Smooth muscle cell (in vitro differentiated cells): ENCODE data around the gene USH2A. TPM values are rescaled to one million over a fixed set of nuclear protein-coding genes. Genes with fewer than 3 reads are reported as not detected.
A peak's percentile ranks its signal among the peaks of the same experiment; 100 is the strongest.

Source experiments
- DNase-seq: peaks from one replicate; lab custom pipeline; 2025; ENCODE audit not compliant: unreplicated experiment; lab: John Stamatoyannopoulos, UW
- H2AFZ ChIP-seq: fragments of 200-600 bp; sonication (generic); 2 replicates; pipeline ENCODE4 v1.6.0; 2016; ENCODE audit warnings: antibody characterized with exemption, low read depth, mild to moderate bottlenecking
- H3F3A ChIP-seq: fragments of 200-600 bp; sonication (generic); 2 replicates; pipeline ENCODE4 v1.6.0; 2017; ENCODE audit warnings: antibody characterized with exemption, low read depth
- H3K27ac ChIP-seq: fragments of 200-600 bp; sonication (generic); 2 replicates; pipeline ENCODE4 v1.5.1; 2016; ENCODE audit warnings: low read depth, mild to moderate bottlenecking
- H3K27me3 ChIP-seq: fragments of 200-600 bp; sonication (generic); 2 replicates; pipeline ENCODE4 v1.6.1; 2016; ENCODE audit warnings: low read depth, mild to moderate bottlenecking
- H3K36me3 ChIP-seq: fragments of 200-600 bp; sonication (generic); 2 replicates; pipeline ENCODE4 v1.5.1; 2016; ENCODE audit warnings: low read depth
- H3K4me1 ChIP-seq: fragments of 200-600 bp; sonication (generic); 2 replicates; pipeline ENCODE4 v1.5.1; 2016; ENCODE audit warnings: low read depth
- H3K4me2 ChIP-seq: fragments of 200-600 bp; sonication (generic); 2 replicates; pipeline ENCODE4 v1.6.0; 2016; ENCODE audit warnings: mild to moderate bottlenecking
- H3K4me3 ChIP-seq: fragments of 200-600 bp; sonication (generic); 2 replicates; pipeline ENCODE4 v1.5.1; 2016; ENCODE audit warnings: mild to moderate bottlenecking
- H3K79me2 ChIP-seq: fragments of 200-600 bp; sonication (generic); 2 replicates; pipeline ENCODE4 v1.6.0; 2016; ENCODE audit warnings: low read depth, mild to moderate bottlenecking
- H3K9ac ChIP-seq: fragments of 200-600 bp; sonication (generic); 2 replicates; pipeline ENCODE4 v1.6.0; 2016; ENCODE audit warnings: low read depth
- H3K9me3 ChIP-seq: fragments of 200-600 bp; sonication (generic); replicated peaks from 2 replicates; pipeline ENCODE4 v1.5.1; 2016; ENCODE audit warnings: low read depth
- H4K20me1 ChIP-seq: fragments of 200-600 bp; sonication (generic); 2 replicates; pipeline ENCODE4 v1.6.0; 2016; ENCODE audit warnings: low read depth
- CTCF ChIP-seq: fragments of 200-600 bp; sonication (generic); IDR thresholded peaks from 2 replicates; pipeline ENCODE4 v1.5.1; 2017; ENCODE audit warnings: borderline replicate concordance, mild to moderate bottlenecking, antibody characterized with exemption; ENCODE audit not compliant: insufficient read depth, poor library complexity, severe bottlenecking
- WGBS: methylation state at CpG from one replicate; pipeline ENCODE4 v1.1.7; 2016; ENCODE audit warnings: low lambda C conversion rate; 5-methylcytosine and 5-hydroxymethylcytosine counted together
- polyA plus RNA-seq: library from polyadenylated mRNA; unstranded; fragments of >200 nt; fragmentation: Nextera tagmentation; extraction: Ambion mirVana; gene quantifications from 2 replicates; pipeline ENCODE4 v1.2.1, GENCODE V29; 2016
- total RNA-seq: library from RNA; depleted of rRNA; stranded (reverse); fragments of >200 nt; gene quantifications from 2 replicates; pipeline ENCODE4 v1.2.3, GENCODE V29; 2014

Gene USH2A
- total and polyA plus RNA-seq, 2 experiments from 2014 or later: under 0.01 TPM; not detected in 1

- no peak overlapping the region for H3K4me3 ChIP-seq
- no peak overlapping the region for H3K4me2 ChIP-seq
- H2AFZ ChIP-seq: no peak overlapping the region
- H3K27me3 ChIP-seq: no peaks in the 10 kb centered on the region
- no peak overlapping the region for H3K9ac ChIP-seq
- WGBS: 93% methylated on average over 7 of the region's 7 CpGs
- no peak for DNase-seq
- H3K9me3 ChIP-seq: no peaks in the 10 kb centered on the region
- H3K27ac ChIP-seq: no peak overlapping the region
- no peaks in the 10 kb centered on the region for H3K79me2 ChIP-seq
- no peak for TF ChIP-seq CTCF
- H3K36me3 ChIP-seq: no peaks in the 10 kb centered on the region
- H3F3A ChIP-seq: no peaks in the 10 kb centered on the region
- no peaks in the 10 kb centered on the region for H4K20me1 ChIP-seq
- no peaks in the 10 kb centered on the region for H3K4me1 ChIP-seq
Observed at GRCh38 chr1:215779729-215780128, 643.5 kb downstream of the USH2A start.

GRCh38 chr1:215777370-215777925 lies 645.8 kb downstream of the USH2A start:
- Histone ChIP-seq H3K27ac (no peak overlapping the region), H3K36me3 (no peaks in the 10 kb centered on the region), H2AFZ (no peak overlapping the region), H3K4me3 (no peak overlapping the region), H3K4me2 (peak overlapping the region; percentile 36), H4K20me1 (no peaks in the 10 kb centered on the region), H3K4me1 (no peaks in the 10 kb centered on the region), H3F3A (no peaks in the 10 kb centered on the region), H3K9me3 (no peaks in the 10 kb centered on the region), H3K9ac (no peak overlapping the region), H3K79me2 (no peaks in the 10 kb centered on the region), H3K27me3 (no peaks in the 10 kb centered on the region)
- no peak for DNase-seq
- TF ChIP-seq CTCF: no peak
- 75% methylated on average over 5 of the region's 5 CpGs for whole genome bisulfite sequencing

- no peaks in the 10 kb centered on the region for H3K36me3 ChIP-seq
- H3K4me2 ChIP-seq: no peak overlapping the region
- TF ChIP-seq CTCF: no peak
- no peak overlapping the region for H3K4me3 ChIP-seq
- H4K20me1 ChIP-seq: no peaks in the 10 kb centered on the region
- no peaks in the 10 kb centered on the region for H3F3A ChIP-seq
- H3K4me1 ChIP-seq: no peaks in the 10 kb centered on the region
- no peaks in the 10 kb centered on the region for H3K79me2 ChIP-seq
- WGBS: 74% methylated on average over 5 of the region's 5 CpGs
- H2AFZ ChIP-seq: no peak overlapping the region
- no peaks in the 10 kb centered on the region for H3K27me3 ChIP-seq
- no peak for DNase-seq
- no peak overlapping the region for H3K9ac ChIP-seq
- H3K9me3 ChIP-seq: no peaks in the 10 kb centered on the region
- H3K27ac ChIP-seq: no peak overlapping the region
Observed at GRCh38 chr1:215776336-215776735, 646.9 kb downstream of the USH2A start.

- WGBS: 76% methylated on average over 1 of the region's 1 CpG
- Histone ChIP-seq H3K9ac (no peak overlapping the region), H3K27me3 (no peaks in the 10 kb centered on the region), H4K20me1 (no peaks in the 10 kb centered on the region), H3K4me3 (no peak overlapping the region), H3K9me3 (no peaks in the 10 kb centered on the region), H3K4me1 (no peaks in the 10 kb centered on the region), H3K36me3 (no peaks in the 10 kb centered on the region), H3F3A (no peaks in the 10 kb centered on the region), H3K79me2 (no peaks in the 10 kb centered on the region), H3K27ac (no peak overlapping the region), H3K4me2 (no peak overlapping the region), H2AFZ (no peak overlapping the region)
- TF ChIP-seq CTCF: no peak
- DNase-seq: no peak
Observed at GRCh38 chr1:215772151-215772550, 651.1 kb downstream of the USH2A start.
